Mucosa of descending colon (tissue), 3 donors: ENCODE data around the gene ZBTB20. TPM values are rescaled to one million over a fixed set of nuclear protein-coding genes. Genes with fewer than 3 reads are reported as not detected.

ENCODE experiments used
- ATAC-seq: fragments of 200-7000 bp; cut with Tn5 transposase; one replicate; pipeline ENCODE4 v1.9.1; 2020; ENCODE audit warnings: mild to moderate bottlenecking, moderate library complexity
- DNase-seq, 3 donors: peaks; one replicate each; pipeline ENCODE4 v3.0.0-alpha.2; 2020
- H3K36me3 ChIP-seq: fragments of 200-600 bp; one replicate; pipeline ENCODE4 v1.8.0; 2021; ENCODE audit warnings: low read depth, mild to moderate bottlenecking
- H3K4me1 ChIP-seq: fragments of 200-600 bp; one replicate; pipeline ENCODE4 v1.8.0; 2021; ENCODE audit warnings: low read depth, mild to moderate bottlenecking
- H3K4me3 ChIP-seq: fragments of 200-600 bp; one replicate; pipeline ENCODE4 v1.8.0; 2021; ENCODE audit warnings: mild to moderate bottlenecking
- H3K9me3 ChIP-seq: fragments of 200-600 bp; one replicate; pipeline ENCODE4 v1.8.0; 2021; ENCODE audit warnings: mild to moderate bottlenecking
- intact Hi-C, 2 donors: fragments of 100-400 bp; cut with DNase I in 1 of 2; cut with micrococcal nuclease in 1 of 2; formaldehyde crosslinking; loops; one replicate each; pipeline versions ENCODE4 v1.11.0 to v1.11.1; 2022; cut with DNase I, micrococcal nuclease
- total RNA-seq, 3 donors: library from RNA; stranded (reverse); fragmentation: NEBNext Ultra II Directional in 2 of 3; extraction: Animal tissue kit (Norgen Biotek cat#: 25700) in 2 of 3; gene quantifications; one replicate each; pipeline versions ENCODE4 v1.2.1 to v1.2.4, GENCODE V29; 2021 to 2023
- TF ChIP-seq, protein P1 (sequence below): fragments of 200-600 bp; IDR thresholded peaks from one replicate; pipeline ENCODE4 v1.8.0; 2022; ENCODE audit warnings: antibody characterized with exemption, mild to moderate bottlenecking
- donor health status: DM: no; HTN: no; CAD: no; lungs with moderate emphysema.
- donor health status: DM: no; HTN: no; CAD: no.
- donor health status: DM: no; HTN: yes; CAD: no.

The ZBTB20 gene
- total RNA-seq, 3 donors from 2014 or later = 30.6 to 85.6 (median 37.3) TPM

DNA sequence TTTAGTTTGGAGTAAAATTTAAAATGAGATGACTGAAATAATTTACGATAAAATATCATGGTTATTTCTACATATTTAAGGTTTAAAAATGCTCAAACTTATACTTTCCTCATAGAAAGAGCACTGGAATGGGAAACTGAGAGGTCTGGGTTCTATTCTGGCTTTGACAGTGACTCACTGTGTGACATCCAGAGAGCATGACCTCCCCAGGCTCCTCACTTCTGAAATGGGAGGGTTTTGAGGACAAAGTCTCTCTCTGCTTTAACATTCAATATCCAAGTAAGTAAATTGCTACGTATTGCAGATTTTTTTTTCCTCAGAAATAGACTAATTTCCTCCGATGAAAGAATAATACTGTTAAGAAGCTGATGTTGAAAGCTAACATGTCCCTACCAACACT is 618.6 kb downstream of the ZBTB20 start:
- no peak for DNase-seq
- no peak for ATAC-seq
- intact Hi-C loops = no loop called here

DNA sequence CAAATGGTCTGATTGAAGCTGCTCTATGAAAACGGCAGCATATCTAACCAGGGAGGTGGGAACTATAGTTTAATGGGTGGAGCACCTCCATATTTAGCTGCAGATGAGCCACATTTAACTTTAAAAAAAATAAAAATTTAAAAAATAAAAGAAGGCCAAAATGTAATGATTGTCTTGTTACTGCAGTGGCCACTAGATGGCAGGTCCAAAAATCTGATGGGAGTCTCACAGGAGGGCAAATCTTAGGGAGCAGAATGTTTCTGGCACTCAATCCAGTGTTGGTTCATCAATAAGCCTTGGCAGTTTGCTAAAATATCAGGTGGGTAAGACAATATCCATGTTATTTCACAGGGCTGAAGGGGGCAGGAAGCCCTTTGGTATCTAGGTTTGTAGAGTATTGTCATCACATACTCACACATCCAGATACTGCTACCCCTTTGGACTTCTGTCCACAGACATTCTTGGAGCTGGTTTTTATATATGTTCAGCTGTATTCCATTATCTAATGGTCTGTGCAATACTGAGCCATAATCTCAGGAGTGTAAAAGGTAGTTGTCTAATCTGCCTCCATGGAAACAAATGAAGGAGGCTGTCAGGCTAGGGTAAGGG is 619.9 kb downstream of the ZBTB20 start:
- Histone ChIP-seq H3K36me3 (no peaks in the 10 kb centered on the region), H3K4me1 (no peaks in the 10 kb centered on the region), H3K4me3 (no peak overlapping the region), H3K9me3 (no peaks in the 10 kb centered on the region)
- DNase-seq (peak in 1 of 3 donors; percentile 3), ATAC-seq (no peak)
- intact Hi-C loops = no loop called here
- TF ChIP-seq, protein P1, sequence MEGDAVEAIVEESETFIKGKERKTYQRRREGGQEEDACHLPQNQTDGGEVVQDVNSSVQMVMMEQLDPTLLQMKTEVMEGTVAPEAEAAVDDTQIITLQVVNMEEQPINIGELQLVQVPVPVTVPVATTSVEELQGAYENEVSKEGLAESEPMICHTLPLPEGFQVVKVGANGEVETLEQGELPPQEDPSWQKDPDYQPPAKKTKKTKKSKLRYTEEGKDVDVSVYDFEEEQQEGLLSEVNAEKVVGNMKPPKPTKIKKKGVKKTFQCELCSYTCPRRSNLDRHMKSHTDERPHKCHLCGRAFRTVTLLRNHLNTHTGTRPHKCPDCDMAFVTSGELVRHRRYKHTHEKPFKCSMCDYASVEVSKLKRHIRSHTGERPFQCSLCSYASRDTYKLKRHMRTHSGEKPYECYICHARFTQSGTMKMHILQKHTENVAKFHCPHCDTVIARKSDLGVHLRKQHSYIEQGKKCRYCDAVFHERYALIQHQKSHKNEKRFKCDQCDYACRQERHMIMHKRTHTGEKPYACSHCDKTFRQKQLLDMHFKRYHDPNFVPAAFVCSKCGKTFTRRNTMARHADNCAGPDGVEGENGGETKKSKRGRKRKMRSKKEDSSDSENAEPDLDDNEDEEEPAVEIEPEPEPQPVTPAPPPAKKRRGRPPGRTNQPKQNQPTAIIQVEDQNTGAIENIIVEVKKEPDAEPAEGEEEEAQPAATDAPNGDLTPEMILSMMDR = no peak

More for the DNA sequence above, 618.6 kb downstream of the ZBTB20 start:
- TF ChIP-seq, protein P1 = no peak
- no peaks in the 10 kb centered on the region for H3K4me1 ChIP-seq
- no peaks in the 10 kb centered on the region for H3K9me3 ChIP-seq
- no peaks in the 10 kb centered on the region for H3K36me3 ChIP-seq
- H3K4me3 ChIP-seq = no peak overlapping the region

- no peaks in the 10 kb centered on the region for H3K4me1 ChIP-seq
- H3K36me3 ChIP-seq = no peaks in the 10 kb centered on the region
- intact Hi-C loops = no loop called here
- no peaks in the 10 kb centered on the region for H3K9me3 ChIP-seq
- DNase-seq = no peak
- H3K4me3 ChIP-seq = no peak overlapping the region
- TF ChIP-seq, protein P1 = no peak
- ATAC-seq = no peak
These were observed 621.8 kb downstream of the ZBTB20 start for GRCh38 chr3:114525278-114525677.

DNA sequence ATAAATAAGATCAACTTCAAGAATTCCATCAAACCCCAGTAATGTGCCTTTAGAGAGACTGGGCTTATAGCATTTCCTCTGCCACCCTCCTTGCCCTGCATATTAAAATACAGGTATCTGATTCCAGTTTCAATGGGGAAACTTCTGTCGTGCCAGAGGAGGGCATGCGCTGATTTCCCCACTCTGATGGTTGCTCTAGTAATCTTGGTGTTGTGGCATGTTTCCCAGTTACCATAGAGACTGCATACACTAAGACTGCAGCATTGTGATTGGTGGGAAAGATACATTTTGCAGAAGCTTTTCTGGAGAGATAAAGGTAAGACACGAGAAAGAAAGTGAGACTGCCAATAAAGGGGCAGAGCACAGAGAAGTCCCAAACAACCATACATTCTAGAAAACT is 627.7 kb downstream of the ZBTB20 start:
- TF ChIP-seq, protein P1 = no peak
- no peaks in the 10 kb centered on the region for H3K4me1 ChIP-seq
- H3K9me3 ChIP-seq = no peaks in the 10 kb centered on the region
- intact Hi-C loops = no loop called here
- no peak overlapping the region for H3K4me3 ChIP-seq
- DNase-seq (no peak), ATAC-seq (peak; percentile 82)
- H3K36me3 ChIP-seq = no peaks in the 10 kb centered on the region

GRCh38 chr3:114518206-114518808 is 628.8 kb downstream of the ZBTB20 start:
- Histone ChIP-seq H3K4me1 (no peaks in the 10 kb centered on the region), H3K36me3 (no peaks in the 10 kb centered on the region), H3K4me3 (no peak overlapping the region), H3K9me3 (no peaks in the 10 kb centered on the region)
- no peak for ATAC-seq
- TF ChIP-seq, protein P1 = no peak
- no peak for DNase-seq
- intact Hi-C loops = no loop called here
